HepG2 (cell line): ENCODE data around the gene TUBB4B. TPM values are rescaled to one million over a fixed set of nuclear protein-coding genes. Genes with fewer than 3 reads are reported as not detected.

Source experiments
- HNRNPH1 ChIP-seq: fragments of 200-400 bp; formaldehyde crosslinking; optimal IDR thresholded peaks from 2 replicates; pipeline ENCODE3; 2017; ENCODE audit warnings: mild to moderate bottlenecking, low read depth, low read length
- HNRNPUL1 ChIP-seq: fragments of 200-400 bp; formaldehyde crosslinking; IDR thresholded peaks from 2 replicates; pipeline ENCODE4 v1.6.1; 2017; ENCODE audit warnings: low read depth, mild to moderate bottlenecking, low read length, moderate library complexity
- IRF2 ChIP-seq: IDR thresholded peaks from 2 replicates; pipeline ENCODE4 v1.6.1; 2018; ENCODE audit warnings: missing genetic modification reagents, missing compliant biosample characterization
- MATR3 ChIP-seq: sonication (generic); formaldehyde crosslinking; IDR thresholded peaks from 2 replicates; pipeline ENCODE4 v1.4.0; 2020; ENCODE audit warnings: missing genetic modification reagents
- MXD4 ChIP-seq: IDR thresholded peaks from 2 replicates; pipeline ENCODE4 v1.6.1; 2016; ENCODE audit warnings: mild to moderate bottlenecking, missing biosample characterization, missing genetic modification reagents
- ZNF124 ChIP-seq: sonication (generic); formaldehyde crosslinking; IDR thresholded peaks from 2 replicates; pipeline ENCODE4 v1.4.0; 2020; ENCODE audit warnings: missing genetic modification reagents
- ZNF20 ChIP-seq: sonication (generic); formaldehyde crosslinking; IDR thresholded peaks from 2 replicates; pipeline ENCODE4 v1.4.0; 2020; ENCODE audit warnings: mild to moderate bottlenecking, moderate library complexity, missing genetic modification reagents
- ZNF550 ChIP-seq: sonication (generic); formaldehyde crosslinking; IDR thresholded peaks from 2 replicates; pipeline ENCODE4 v1.4.0; 2020; ENCODE audit warnings: mild to moderate bottlenecking, missing genetic modification reagents, borderline replicate concordance
- ZNF619 ChIP-seq: sonication (generic); formaldehyde crosslinking; IDR thresholded peaks from 2 replicates; pipeline ENCODE4 v1.4.0; 2020; ENCODE audit warnings: mild to moderate bottlenecking, missing genetic modification reagents
- ZNF777 ChIP-seq: sonication (generic); formaldehyde crosslinking; IDR thresholded peaks from 2 replicates; pipeline ENCODE4 v1.4.0; 2020; ENCODE audit warnings: missing genetic modification reagents
- ZNF879 ChIP-seq: sonication (generic); formaldehyde crosslinking; IDR thresholded peaks from 2 replicates; pipeline ENCODE4 v1.8.1; 2023; ENCODE audit warnings: missing genetic modification reagents
- polyA plus RNA-seq, 8 experiments: library from polyadenylated mRNA; depleted of rRNA in 3 of 8; stranded (reverse) in 7 of 8; unstranded in 1 of 8; fragments of >200 nt; fragmentation: Illumina TruSeq in 4 of 8; extraction: Trizol in 4 of 8; gene quantifications; 2 replicates each; pipeline versions ENCODE4 v1.2.1 to v1.2.3, GENCODE V29; 2011 to 2016; ENCODE audit warnings: low read depth in 4 of 8, missing spikeins in 1 of 8, mixed read lengths in 1 of 8; ENCODE audit not compliant: insufficient read depth in 1 of 8
- total RNA-seq, 5 experiments: library from RNA; depleted of rRNA; stranded (reverse); fragments of >200 nt; fragmentation: Illumina TruSeq; extraction: Trizol; gene quantifications; 2 replicates each; pipeline ENCODE4 v1.2.3, GENCODE V29; 2016; ENCODE audit warnings: low read depth in 1 of 5
- TF ChIP-seq, protein P1 (sequence below): sonication (generic); formaldehyde crosslinking; IDR thresholded peaks from 2 replicates; pipeline ENCODE4 v1.9.0; 2021; ENCODE audit warnings: missing genetic modification reagents, mild to moderate bottlenecking, borderline replicate concordance
- TF ChIP-seq, protein P2 (sequence below): sonication (generic); formaldehyde crosslinking; conservative IDR thresholded peaks from 2 replicates; pipeline ENCODE4 v1.8.0; 2022; ENCODE audit warnings: mild to moderate bottlenecking, moderate library complexity, missing genetic modification reagents
- TF ChIP-seq, protein P3 (sequence below): sonication (generic); formaldehyde crosslinking; IDR thresholded peaks from 2 replicates; pipeline ENCODE4 v1.4.0; 2020; ENCODE audit warnings: mild to moderate bottlenecking, missing genetic modification reagents
- TF ChIP-seq, protein P4 (sequence below): sonication (generic); formaldehyde crosslinking; IDR thresholded peaks from 2 replicates; pipeline ENCODE4 v1.4.0; 2020; ENCODE audit warnings: mild to moderate bottlenecking, missing genetic modification reagents

Gene TUBB4B
- total and polyA plus RNA-seq, 2 of the 13 experiments (the other 11 are each of a cell fraction or from before 2014, with no cell fraction given): 182 to 412 TPM

DNA sequence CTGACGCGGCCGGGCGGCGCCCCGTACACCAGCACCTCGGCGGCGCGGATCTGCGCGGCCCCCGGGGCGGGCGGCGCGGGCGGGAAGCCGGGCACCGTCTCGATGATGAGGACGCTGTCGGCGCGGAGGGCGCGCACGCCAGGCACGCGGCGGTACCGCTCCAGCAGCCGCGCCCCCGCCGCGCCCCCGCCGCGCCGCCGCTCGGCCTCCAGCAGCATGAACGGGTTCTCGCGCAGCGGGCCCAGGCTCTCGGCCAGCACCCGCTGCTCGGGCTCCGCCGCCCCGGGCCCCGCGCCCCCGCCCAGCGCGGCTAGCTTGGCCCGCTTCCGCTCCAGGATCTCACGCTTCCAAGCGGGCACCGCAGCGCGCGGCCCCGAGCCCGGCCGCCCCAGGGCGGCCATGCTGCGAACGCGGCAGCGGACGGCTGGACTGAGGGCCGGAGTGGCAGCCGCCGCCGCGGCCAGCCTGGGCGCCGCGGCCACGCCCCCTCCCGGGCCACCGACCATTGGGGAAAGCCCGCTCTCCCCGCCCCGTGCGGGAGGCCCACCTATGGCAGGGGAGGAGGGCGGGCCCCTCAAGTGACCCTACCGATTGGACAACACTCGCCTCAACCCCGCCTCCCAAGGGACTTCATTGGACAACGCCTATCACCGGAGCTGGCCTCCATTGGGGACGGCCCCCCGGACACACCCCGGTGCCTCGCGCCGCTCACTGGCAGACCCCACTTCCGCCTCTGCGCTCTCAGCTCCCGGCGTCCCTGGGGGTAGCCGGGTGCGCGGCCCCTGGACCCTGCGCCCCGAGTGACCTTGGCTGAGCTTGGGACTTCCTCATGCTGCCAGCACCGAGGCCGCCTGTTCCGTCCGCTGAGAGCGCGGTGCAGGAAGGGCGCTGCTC is 40.5 kb upstream of the TUBB4B start, which contains the start of gene TPRN (continued):
- TF ChIP-seq IRF2 (CRISPR knock-in tag): peak; percentile 93
- no peak for TF ChIP-seq MATR3
- no peak for TF ChIP-seq HNRNPH1
- no peak for TF ChIP-seq ZNF619
- no peak for TF ChIP-seq HNRNPUL1
- 0 out of 2 replicates have a peak, but pooled peaks have one; percentile 86 for TF ChIP-seq MXD4 (CRISPR knock-in tag)
- no peak for TF ChIP-seq ZNF550 (CRISPR knock-in tag)
- TF ChIP-seq, protein P1, sequence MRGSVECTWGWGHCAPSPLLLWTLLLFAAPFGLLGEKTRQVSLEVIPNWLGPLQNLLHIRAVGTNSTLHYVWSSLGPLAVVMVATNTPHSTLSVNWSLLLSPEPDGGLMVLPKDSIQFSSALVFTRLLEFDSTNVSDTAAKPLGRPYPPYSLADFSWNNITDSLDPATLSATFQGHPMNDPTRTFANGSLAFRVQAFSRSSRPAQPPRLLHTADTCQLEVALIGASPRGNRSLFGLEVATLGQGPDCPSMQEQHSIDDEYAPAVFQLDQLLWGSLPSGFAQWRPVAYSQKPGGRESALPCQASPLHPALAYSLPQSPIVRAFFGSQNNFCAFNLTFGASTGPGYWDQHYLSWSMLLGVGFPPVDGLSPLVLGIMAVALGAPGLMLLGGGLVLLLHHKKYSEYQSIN (CRISPR knock-in tag): no peak
- TF ChIP-seq ZNF879 (CRISPR knock-in tag): peak; percentile 92; the same call in 1 of the 2 replicates
- TF ChIP-seq ZNF20 (CRISPR knock-in tag): no peak
- TF ChIP-seq, protein P2, sequence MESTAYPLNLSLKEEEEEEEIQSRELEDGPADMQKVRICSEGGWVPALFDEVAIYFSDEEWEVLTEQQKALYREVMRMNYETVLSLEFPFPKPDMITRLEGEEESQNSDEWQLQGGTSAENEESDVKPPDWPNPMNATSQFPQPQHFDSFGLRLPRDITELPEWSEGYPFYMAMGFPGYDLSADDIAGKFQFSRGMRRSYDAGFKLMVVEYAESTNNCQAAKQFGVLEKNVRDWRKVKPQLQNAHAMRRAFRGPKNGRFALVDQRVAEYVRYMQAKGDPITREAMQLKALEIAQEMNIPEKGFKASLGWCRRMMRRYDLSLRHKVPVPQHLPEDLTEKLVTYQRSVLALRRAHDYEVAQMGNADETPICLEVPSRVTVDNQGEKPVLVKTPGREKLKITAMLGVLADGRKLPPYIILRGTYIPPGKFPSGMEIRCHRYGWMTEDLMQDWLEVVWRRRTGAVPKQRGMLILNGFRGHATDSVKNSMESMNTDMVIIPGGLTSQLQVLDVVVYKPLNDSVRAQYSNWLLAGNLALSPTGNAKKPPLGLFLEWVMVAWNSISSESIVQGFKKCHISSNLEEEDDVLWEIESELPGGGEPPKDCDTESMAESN (CRISPR knock-in tag): peak; percentile 72; the same call in 1 of the 2 replicates
- TF ChIP-seq, protein P3, sequence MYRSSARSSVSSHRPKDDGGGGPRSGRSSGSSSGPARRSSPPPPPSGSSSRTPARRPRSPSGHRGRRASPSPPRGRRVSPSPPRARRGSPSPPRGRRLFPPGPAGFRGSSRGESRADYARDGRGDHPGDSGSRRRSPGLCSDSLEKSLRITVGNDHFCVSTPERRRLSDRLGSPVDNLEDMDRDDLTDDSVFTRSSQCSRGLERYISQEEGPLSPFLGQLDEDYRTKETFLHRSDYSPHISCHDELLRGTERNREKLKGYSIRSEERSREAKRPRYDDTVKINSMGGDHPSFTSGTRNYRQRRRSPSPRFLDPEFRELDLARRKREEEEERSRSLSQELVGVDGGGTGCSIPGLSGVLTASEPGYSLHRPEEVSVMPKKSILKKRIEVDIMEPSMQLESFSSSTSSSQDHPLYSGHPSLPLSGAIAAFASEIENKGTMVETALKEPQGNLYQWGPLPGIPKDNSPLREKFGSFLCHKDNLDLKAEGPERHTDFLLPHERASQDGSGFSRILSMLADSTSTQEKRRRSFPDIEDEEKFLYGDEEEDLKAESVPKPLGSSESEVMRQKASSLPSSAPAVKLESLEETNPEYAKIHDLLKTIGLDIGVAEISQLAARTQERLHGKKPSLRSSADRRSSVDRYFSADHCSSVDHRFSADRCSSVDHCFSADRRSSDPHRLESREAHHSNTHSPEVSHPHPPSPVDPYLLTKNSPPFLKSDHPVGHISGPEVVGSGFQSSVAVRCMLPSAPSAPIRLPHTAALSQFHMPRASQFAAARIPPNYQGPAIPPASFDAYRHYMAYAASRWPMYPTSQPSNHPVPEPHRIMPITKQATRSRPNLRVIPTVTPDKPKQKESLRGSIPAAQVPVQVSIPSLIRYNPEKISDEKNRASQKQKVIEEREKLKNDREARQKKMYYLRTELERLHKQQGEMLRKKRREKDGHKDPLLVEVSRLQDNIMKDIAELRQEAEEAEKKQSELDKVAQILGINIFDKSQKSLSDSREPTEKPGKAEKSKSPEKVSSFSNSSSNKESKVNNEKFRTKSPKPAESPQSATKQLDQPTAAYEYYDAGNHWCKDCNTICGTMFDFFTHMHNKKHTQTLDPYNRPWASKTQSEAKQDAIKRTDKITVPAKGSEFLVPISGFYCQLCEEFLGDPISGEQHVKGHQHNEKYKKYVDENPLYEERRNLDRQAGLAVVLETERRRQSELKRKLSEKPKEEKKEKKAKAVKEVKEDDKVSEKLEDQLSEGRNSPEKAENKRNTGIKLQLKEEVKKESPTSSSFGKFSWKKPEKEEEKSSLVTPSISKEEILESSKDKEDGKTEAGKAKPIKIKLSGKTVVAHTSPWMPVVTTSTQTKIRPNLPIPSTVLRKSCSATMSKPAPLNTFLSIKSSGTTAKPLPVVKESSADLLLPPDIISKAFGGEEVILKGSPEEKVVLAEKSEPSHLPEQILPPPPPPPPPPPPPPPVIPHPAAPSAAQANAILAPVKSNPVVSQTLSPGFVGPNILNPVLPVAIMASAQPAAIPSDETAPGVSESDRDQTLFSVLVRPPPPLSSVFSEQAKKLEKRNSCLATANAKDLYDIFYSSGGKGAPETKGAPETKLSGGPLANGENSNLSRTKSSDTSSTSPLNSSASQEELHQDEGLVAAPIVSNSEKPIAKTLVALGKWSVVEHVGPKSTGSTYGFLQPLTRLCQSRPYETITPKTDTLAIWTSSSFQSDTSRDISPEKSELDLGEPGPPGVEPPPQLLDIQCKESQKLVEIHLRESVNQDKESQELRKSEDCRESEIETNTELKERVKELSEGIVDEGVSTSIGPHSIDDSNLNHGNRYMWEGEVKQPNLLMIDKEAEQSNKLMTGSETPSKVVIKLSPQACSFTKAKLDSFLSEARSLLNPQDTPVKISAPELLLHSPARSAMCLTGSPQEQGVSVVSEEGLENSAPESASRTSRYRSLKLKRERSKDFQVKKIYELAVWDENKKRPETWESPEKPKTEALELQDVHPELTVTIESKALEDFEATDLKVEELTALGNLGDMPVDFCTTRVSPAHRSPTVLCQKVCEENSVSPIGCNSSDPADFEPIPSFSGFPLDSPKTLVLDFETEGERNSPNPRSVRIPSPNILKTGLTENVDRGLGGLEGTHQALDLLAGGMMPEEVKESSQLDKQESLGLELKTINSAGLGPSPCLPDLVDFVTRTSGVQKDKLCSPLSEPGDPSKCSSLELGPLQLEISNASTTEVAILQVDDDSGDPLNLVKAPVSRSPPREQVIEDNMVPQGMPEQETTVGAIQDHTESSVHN: no peak
- peak; percentile 30; the same call in 1 of the 2 replicates for TF ChIP-seq ZNF777 (CRISPR knock-in tag)
- TF ChIP-seq, protein P4, sequence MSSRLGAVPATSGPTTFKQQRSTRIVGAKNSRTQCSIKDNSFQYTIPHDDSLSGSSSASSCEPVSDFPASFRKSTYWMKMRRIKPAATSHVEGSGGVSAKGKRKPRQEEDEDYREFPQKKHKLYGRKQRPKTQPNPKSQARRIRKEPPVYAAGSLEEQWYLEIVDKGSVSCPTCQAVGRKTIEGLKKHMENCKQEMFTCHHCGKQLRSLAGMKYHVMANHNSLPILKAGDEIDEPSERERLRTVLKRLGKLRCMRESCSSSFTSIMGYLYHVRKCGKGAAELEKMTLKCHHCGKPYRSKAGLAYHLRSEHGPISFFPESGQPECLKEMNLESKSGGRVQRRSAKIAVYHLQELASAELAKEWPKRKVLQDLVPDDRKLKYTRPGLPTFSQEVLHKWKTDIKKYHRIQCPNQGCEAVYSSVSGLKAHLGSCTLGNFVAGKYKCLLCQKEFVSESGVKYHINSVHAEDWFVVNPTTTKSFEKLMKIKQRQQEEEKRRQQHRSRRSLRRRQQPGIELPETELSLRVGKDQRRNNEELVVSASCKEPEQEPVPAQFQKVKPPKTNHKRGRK (CRISPR knock-in tag): no peak
- TF ChIP-seq ZNF124 (CRISPR knock-in tag): no peak; the same call in 1 of the 2 replicates
